Heart left ventricle (tissue), 16 donors: ENCODE results near the gene R3HDM2. TPM values are rescaled to one million over a fixed set of nuclear protein-coding genes. Genes with fewer than 3 reads are reported as not detected.
"Not testable (repeated sequence)": the region's sequence is repeated elsewhere in the genome, so short reads cannot be mapped to it uniquely, and the experiment has no call there.

Experiments
- ATAC-seq, 4 donors: fragments of 200-7000 bp; cut with Tn5 transposase; one replicate each; pipeline ENCODE4 v1.9.1; 2020 to 2022; ENCODE audit warnings: moderate library complexity in 4 of 4, mild to moderate bottlenecking in 3 of 4, moderate number of reproducible peaks in 1 of 4
- DNase-seq, 5 donors: peaks; one replicate each; pipeline ENCODE4 v3.0.0-alpha.2; 2020
- H3K27ac ChIP-seq, 12 donors: fragments of 200-600 bp; sonication (generic) in 4 of 12; one replicate each; pipeline versions ENCODE4 v1.5.0 to v1.8.0; 2016 to 2022; ENCODE audit warnings: mild to moderate bottlenecking in 2 of 12
- H3K27me3 ChIP-seq, 9 donors: fragments of 200-600 bp; sonication (generic) in 2 of 9; one replicate each; pipeline versions ENCODE4 v1.5.1 to v1.8.0; 2016 to 2022; ENCODE audit warnings: mild to moderate bottlenecking in 3 of 9
- H3K36me3 ChIP-seq, 9 donors: fragments of 200-600 bp; sonication (generic) in 2 of 9; one replicate each; pipeline versions ENCODE4 v1.5.0 to v1.8.0; 2018 to 2022; ENCODE audit warnings: mild to moderate bottlenecking in 2 of 9
- H3K4me1 ChIP-seq, 12 donors: fragments of 200-600 bp; sonication (generic) in 4 of 12; one replicate each; pipeline versions ENCODE4 v1.5.0 to v1.8.0; 2016 to 2022; ENCODE audit warnings: mild to moderate bottlenecking in 3 of 12
- H3K4me3 ChIP-seq, 12 donors: fragments of 200-600 bp; sonication (generic) in 4 of 12; one replicate each; pipeline versions ENCODE4 v1.5.0 to v1.8.0; 2017 to 2022; ENCODE audit warnings: mild to moderate bottlenecking in 9 of 12, moderate library complexity in 4 of 12
- H3K9me3 ChIP-seq, 12 donors: fragments of 200-600 bp; sonication (generic) in 4 of 12; one replicate each; pipeline versions ENCODE4 v1.5.0 to v1.8.0; 2016 to 2022; ENCODE audit warnings: mild to moderate bottlenecking in 1 of 12
- CTCF ChIP-seq, 12 donors: fragments of 200-600 bp; sonication (generic) in 4 of 12; IDR thresholded peaks; one replicate each; pipeline versions ENCODE4 v1.5.0 to v1.8.0; 2018 to 2022; ENCODE audit warnings: antibody characterized with exemption in 12 of 12, mild to moderate bottlenecking in 5 of 12
- POLR2A ChIP-seq, 2 donors: fragments of 450-650 bp; IDR thresholded peaks; one replicate each; pipeline ENCODE4 v1.6.1; 2017; ENCODE audit warnings: antibody characterized with exemption in 2 of 2, mild to moderate bottlenecking in 2 of 2, moderate library complexity in 2 of 2
- WGBS, 4 donors: extraction: QIAGEN DNeasy Blood & Tissue Kit in 2 of 4; methylation state at CpG; one replicate each; pipeline versions ENCODE4 v1.1.5 to v1.1.7; 2013 to 2018; 5-methylcytosine and 5-hydroxymethylcytosine counted together
- intact Hi-C, 10 donors: fragments of 100-400 bp; cut with DNase I; formaldehyde crosslinking; loops; one replicate each; pipeline versions ENCODE4 v1.11.1 to v1.14.2; 2022
- polyA plus RNA-seq, 2 donors: library from polyadenylated mRNA; stranded (reverse); fragments of 200-250 nt; gene quantifications; one replicate each; pipeline ENCODE4 v1.2.3, GENCODE V29; 2013
- total RNA-seq, 9 donors: library from RNA; depleted of rRNA in 2 of 9; stranded (reverse); fragments of >200 nt in 2 of 9; fragmentation: NEBNext Ultra II Directional in 3 of 9; extraction: Animal tissue kit (Norgen Biotek cat#: 25700) in 3 of 9; gene quantifications; one replicate each; pipeline versions ENCODE4 v1.1.0 to v1.2.4, GENCODE V29; 2016 to 2023
- donor health status: ischemic (EF 13 %, LVEDD 7.1; RV severe dilation, severe dysfunction).
- donor health status: healthy with polysubstance abuse.
- donor health status: DM: no; HTN: yes; CAD: no.
- donor health status: DM: no; HTN: no; CAD: no.
- donor health status: ischemic (EF 25% LVEDD 6.9; RV normal size, moderate dysfunction).
- donor health status: ischemic (EF 25% LVEDD 5.7; RV mildly dilated, moderate dysfunction).
- donor health status: healthy.
- donor health status: DM: yes; HTN: yes; CAD: no.
- donor health status: ischemic (EF 35%, LVEDD 5.7; RV mildly dilated, moderate dysfunction).
- donor health status: nonischemic (EF 11% LVEDD 7.7; RV severe dilation, severe dysfunction).
- donor health status: DM: yes; HTN: yes; CAD: no.
- donor health status: PGD.
- donor health status: ischemic (EF 29% LVEDD 5.4; RV normal size, mild dysfunction).
- donor health status: nonischemic (EF 23%, LVEDD 6.1; RV moderate dilation, normal function).

R3HDM2 gene
- total and polyA plus RNA-seq, 11 donors: 12.7 to 102 (median 59.8) TPM

- H3K36me3 ChIP-seq: peaks cover 0 to 52% (median 23%) of the 10 kb centered on the region in 9 donors
- H3K4me3 ChIP-seq: no peak overlapping the region
- no peaks in the 10 kb centered on the region for H3K27me3 ChIP-seq
- 55 to 73% (median 60%) methylated on average over 2 of the region's 2 CpGs for WGBS, 4 donors
- peak overlapping the region in 4 of 12 donors; percentile 7 to 47 (median 24) for H3K27ac ChIP-seq
- peaks cover 0 to 5% (median 0%) of the 10 kb centered on the region in 12 donors for H3K9me3 ChIP-seq
- intact Hi-C loops: loop anchor here in 4 of 10 donors (2.0 kb wide), 1 partner anchor 143 kb away; no protein-coding TSS in a partner anchor
- TF ChIP-seq POLR2A (IDR thresholded peaks at IDR 0.05) (no peak), CTCF (IDR thresholded peaks at IDR 0.05) (no peak)
- ATAC-seq (no peak), DNase-seq (no peak)
- peaks cover 0 to 21% (median 0%) of the 10 kb centered on the region in 12 donors for H3K4me1 ChIP-seq
These were observed 121.4 kb downstream of the R3HDM2 start for GRCh38 chr12:57309420-57309819.

GRCh38 chr12:57300961-57301584 is 129.8 kb downstream of the R3HDM2 start:
- H3K27ac ChIP-seq: no peak overlapping the region
- intact Hi-C loops: no loop called here
- H3K4me1 ChIP-seq: peaks cover 0 to 6% (median 0%) of the 10 kb centered on the region in 12 donors
- H3K36me3 ChIP-seq: peaks cover 2 to 96% (median 81%) of the 10 kb centered on the region in 9 donors
- DNase-seq (no peak), ATAC-seq (no peak)
- peaks cover 0 to 5% (median 0%) of the 10 kb centered on the region in 12 donors for H3K9me3 ChIP-seq
- WGBS, 4 donors: 97 to 99% (median 98%) methylated on average over 3 of the region's 3 CpGs
- no peak overlapping the region for H3K4me3 ChIP-seq
- H3K27me3 ChIP-seq: no peaks in the 10 kb centered on the region
- TF ChIP-seq CTCF (IDR thresholded peaks at IDR 0.05) (no peak), POLR2A (IDR thresholded peaks at IDR 0.05) (no peak)

- H3K9me3 ChIP-seq: no peaks in the 10 kb centered on the region
- WGBS, 4 donors: 49 to 68% (median 52%) methylated on average over 1 of the region's 1 CpG
- H3K4me1 ChIP-seq: peaks cover 0 to 6% (median 0%) of the 10 kb centered on the region in 12 donors
- H3K27ac ChIP-seq: no peak overlapping the region
- intact Hi-C loops: no loop called here
- TF ChIP-seq POLR2A (IDR thresholded peaks at IDR 0.05) (no peak), CTCF (IDR thresholded peaks at IDR 0.05) (no peak)
- no peaks in the 10 kb centered on the region for H3K27me3 ChIP-seq
- ATAC-seq (peak in 3 of 4 donors; percentile 33 to 71 (median 46)), DNase-seq (no peak)
- H3K4me3 ChIP-seq: no peak overlapping the region
- peaks cover 2 to 96% (median 84%) of the 10 kb centered on the region in 9 donors for H3K36me3 ChIP-seq
These were observed 131.3 kb downstream of the R3HDM2 start for GRCh38 chr12:57299514-57300016.

GRCh38 chr12:57296291-57296690 is 134.6 kb downstream of the R3HDM2 start:
- intact Hi-C loops: no loop called here
- Histone ChIP-seq H3K4me1 (peaks cover 0 to 6% (median 0%) of the 10 kb centered on the region in 12 donors), H3K36me3 (peaks cover 2 to 100% (median 97%) of the 10 kb centered on the region in 9 donors), H3K9me3 (no peaks in the 10 kb centered on the region), H3K27me3 (no peaks in the 10 kb centered on the region), H3K4me3 (no peak overlapping the region), H3K27ac (no peak overlapping the region)
- no peak for TF ChIP-seq POLR2A (IDR thresholded peaks at IDR 0.05)
- TF ChIP-seq CTCF (IDR thresholded peaks at IDR 0.05): no peak
- ATAC-seq: no peak
- WGBS, 4 donors: 74 to 79% (median 76%) methylated on average over 4 of the region's 4 CpGs
- no peak for DNase-seq

GRCh38 chr12:57282073-57282472 is 148.8 kb downstream of the R3HDM2 start:
- H3K27me3 ChIP-seq, ATAC-seq, H3K27ac ChIP-seq, H3K9me3 ChIP-seq, DNase-seq, intact Hi-C loops, H3K4me3 ChIP-seq, H3K4me1 ChIP-seq: not testable (repeated sequence)
- peaks cover 0 to 97% (median 92%) of the 10 kb centered on the region in 9 donors for H3K36me3 ChIP-seq
- WGBS, 4 donors: 92 to 96% (median 95%) methylated on average over 12 of the region's 12 CpGs
